ENCODE measurements around the gene ZNF780A. TPM values are rescaled to one million over a fixed set of nuclear protein-coding genes. Genes with fewer than 3 reads are reported as not detected.
"Not testable (repeated sequence)": the region's sequence is repeated elsewhere in the genome, so short reads cannot be mapped to it uniquely, and the experiment has no call there.

The ZNF780A gene
- polyA plus RNA-seq, 1 experiment = 4.2 TPM

- Histone ChIP-seq H3K27me3 (ENCODE audit: control insufficient read depth, insufficient read depth, low read length) (no peaks in the 10 kb centered on the region), H3K4me3 (ENCODE audit: low read depth, low read length) (no peak overlapping the region), H3K36me3 (ENCODE audit: control insufficient read depth, insufficient read depth, low read length) (no peaks in the 10 kb centered on the region)
- ChIA-PET POLR2A (no interaction called here), CTCF (no interaction called here)
- no peak for DNase-seq (ENCODE audit: low read depth)
- TF ChIP-seq, protein P1, sequence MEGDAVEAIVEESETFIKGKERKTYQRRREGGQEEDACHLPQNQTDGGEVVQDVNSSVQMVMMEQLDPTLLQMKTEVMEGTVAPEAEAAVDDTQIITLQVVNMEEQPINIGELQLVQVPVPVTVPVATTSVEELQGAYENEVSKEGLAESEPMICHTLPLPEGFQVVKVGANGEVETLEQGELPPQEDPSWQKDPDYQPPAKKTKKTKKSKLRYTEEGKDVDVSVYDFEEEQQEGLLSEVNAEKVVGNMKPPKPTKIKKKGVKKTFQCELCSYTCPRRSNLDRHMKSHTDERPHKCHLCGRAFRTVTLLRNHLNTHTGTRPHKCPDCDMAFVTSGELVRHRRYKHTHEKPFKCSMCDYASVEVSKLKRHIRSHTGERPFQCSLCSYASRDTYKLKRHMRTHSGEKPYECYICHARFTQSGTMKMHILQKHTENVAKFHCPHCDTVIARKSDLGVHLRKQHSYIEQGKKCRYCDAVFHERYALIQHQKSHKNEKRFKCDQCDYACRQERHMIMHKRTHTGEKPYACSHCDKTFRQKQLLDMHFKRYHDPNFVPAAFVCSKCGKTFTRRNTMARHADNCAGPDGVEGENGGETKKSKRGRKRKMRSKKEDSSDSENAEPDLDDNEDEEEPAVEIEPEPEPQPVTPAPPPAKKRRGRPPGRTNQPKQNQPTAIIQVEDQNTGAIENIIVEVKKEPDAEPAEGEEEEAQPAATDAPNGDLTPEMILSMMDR (IDR thresholded peaks at IDR 0.05; ENCODE audit: insufficient read depth, low read depth, low read length) = no peak
Observed at GRCh38 chr19:40054632-40055031, 36.1 kb downstream of the ZNF780A start.

- TF ChIP-seq, protein P1 (IDR thresholded peaks at IDR 0.05; ENCODE audit: insufficient read depth, low read depth, low read length) = no peak
- ChIA-PET POLR2A (no interaction called here), CTCF (no interaction called here)
- Histone ChIP-seq H3K4me3 (ENCODE audit: low read depth, low read length) (no peak overlapping the region), H3K36me3 (ENCODE audit: control insufficient read depth, insufficient read depth, low read length) (peaks cover 2% of the 10 kb centered on the region), H3K27me3 (ENCODE audit: control insufficient read depth, insufficient read depth, low read length) (no peaks in the 10 kb centered on the region)
- DNase-seq (ENCODE audit: low read depth) = no peak
Observed at GRCh38 chr19:40053491-40053890, 37.3 kb downstream of the ZNF780A start.

GRCh38 chr19:40041718-40042117 lies 49.0 kb downstream of the ZNF780A start:
- POLR2A ChIA-PET; H3K36me3 ChIP-seq (ENCODE audit: control insufficient read depth, insufficient read depth, low read length); H3K4me3 ChIP-seq (ENCODE audit: low read depth, low read length); CTCF ChIA-PET; DNase-seq (ENCODE audit: low read depth); H3K27me3 ChIP-seq (ENCODE audit: control insufficient read depth, insufficient read depth, low read length): not testable (repeated sequence)

- H3K36me3 ChIP-seq (ENCODE audit: control insufficient read depth, insufficient read depth, low read length); H3K4me3 ChIP-seq (ENCODE audit: low read depth, low read length); H3K27me3 ChIP-seq (ENCODE audit: control insufficient read depth, insufficient read depth, low read length); POLR2A ChIA-PET; DNase-seq (ENCODE audit: low read depth); CTCF ChIA-PET: not testable (repeated sequence)
Observed at GRCh38 chr19:40038047-40038446, 52.7 kb downstream of the ZNF780A start.

DNA sequence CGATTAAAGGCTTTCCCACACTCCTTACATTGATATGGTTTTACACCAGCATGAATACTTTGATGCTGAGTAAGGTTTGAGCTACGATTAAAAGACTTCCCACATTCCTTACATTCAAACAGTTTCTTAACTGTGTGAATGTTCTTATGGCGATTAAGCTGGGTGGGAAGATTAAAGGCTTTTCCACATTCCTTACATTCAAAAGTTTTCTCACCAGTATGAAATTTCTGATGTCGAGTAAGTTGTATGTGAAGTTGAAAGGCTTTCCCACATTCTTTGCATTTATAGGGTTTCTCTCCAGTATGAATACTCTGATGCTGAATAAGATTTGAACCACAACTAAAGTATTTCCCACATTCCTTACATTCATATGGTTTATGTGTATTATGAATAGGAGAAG lies 54.7 kb downstream of the ZNF780A start:
- no peak overlapping the region for H3K4me3 ChIP-seq (ENCODE audit: low read depth, low read length)
- no peaks in the 10 kb centered on the region for H3K36me3 ChIP-seq (ENCODE audit: control insufficient read depth, insufficient read depth, low read length)
- TF ChIP-seq, protein P1 (IDR thresholded peaks at IDR 0.05; ENCODE audit: insufficient read depth, low read depth, low read length) = no peak
- ChIA-PET POLR2A (no interaction called here), CTCF (no interaction called here)
- no peaks in the 10 kb centered on the region for H3K27me3 ChIP-seq (ENCODE audit: control insufficient read depth, insufficient read depth, low read length)
- DNase-seq (ENCODE audit: low read depth) = no peak

DNA sequence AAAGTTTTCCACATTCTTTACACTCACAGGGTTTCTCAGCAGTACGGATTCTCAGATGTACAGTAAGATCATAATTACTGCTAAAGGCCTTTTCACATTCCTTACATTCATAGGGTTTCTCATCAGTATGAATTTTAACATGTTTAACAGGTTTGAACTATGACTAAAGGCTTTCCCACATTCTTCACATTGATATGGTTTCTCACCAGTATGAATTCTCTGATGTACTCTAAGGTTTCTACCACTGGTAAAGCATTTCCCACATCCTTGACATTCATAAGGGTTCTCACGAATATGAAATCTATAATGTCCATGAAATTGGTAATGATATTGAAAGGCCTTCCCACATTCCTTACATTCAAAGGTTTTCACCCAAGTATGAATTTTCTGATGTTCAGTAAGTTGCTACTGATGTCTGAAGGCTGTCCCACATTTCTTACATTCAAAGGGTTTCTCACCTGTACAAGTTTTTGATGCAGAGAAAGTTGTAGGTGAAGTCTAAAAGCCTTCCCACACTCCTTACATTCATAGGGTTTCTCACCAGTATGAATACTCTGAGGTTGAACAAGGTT lies 56.7 kb downstream of the ZNF780A start:
- ChIA-PET POLR2A (no interaction called here), CTCF (no interaction called here)
- Histone ChIP-seq H3K27me3 (ENCODE audit: control insufficient read depth, insufficient read depth, low read length) (no peaks in the 10 kb centered on the region), H3K36me3 (ENCODE audit: control insufficient read depth, insufficient read depth, low read length) (no peaks in the 10 kb centered on the region), H3K4me3 (ENCODE audit: low read depth, low read length) (no peak overlapping the region)
- DNase-seq (ENCODE audit: low read depth) = no peak
- TF ChIP-seq, protein P1 (IDR thresholded peaks at IDR 0.05; ENCODE audit: insufficient read depth, low read depth, low read length) = no peak
